Hepatocyte (in vitro differentiated cells): Measurements from ENCODE around the gene PLBD2.

ENCODE experiments used
- EZH2 ChIP-seq: fragments of 200-600 bp; sonication (generic); IDR thresholded peaks from 2 replicates; pipeline ENCODE4 v1.6.1; 2016; ENCODE audit warnings: antibody characterized with exemption, mild to moderate bottlenecking, borderline replicate concordance
- EZH2phosphoT487 ChIP-seq: fragments of 200-600 bp; sonication (generic); IDR thresholded peaks from one replicate; pipeline ENCODE4 v1.6.1; 2018; ENCODE audit warnings: antibody characterized with exemption, mild to moderate bottlenecking, low read depth, moderate library complexity; ENCODE audit not compliant: unreplicated experiment, severe bottlenecking
- TF ChIP-seq, protein P1 (sequence below): fragments of 200-600 bp; sonication (generic); IDR thresholded peaks from 2 replicates; pipeline ENCODE4 v1.5.1; 2016; ENCODE audit warnings: antibody characterized with exemption, mild to moderate bottlenecking; ENCODE audit not compliant: poor library complexity

DNA sequence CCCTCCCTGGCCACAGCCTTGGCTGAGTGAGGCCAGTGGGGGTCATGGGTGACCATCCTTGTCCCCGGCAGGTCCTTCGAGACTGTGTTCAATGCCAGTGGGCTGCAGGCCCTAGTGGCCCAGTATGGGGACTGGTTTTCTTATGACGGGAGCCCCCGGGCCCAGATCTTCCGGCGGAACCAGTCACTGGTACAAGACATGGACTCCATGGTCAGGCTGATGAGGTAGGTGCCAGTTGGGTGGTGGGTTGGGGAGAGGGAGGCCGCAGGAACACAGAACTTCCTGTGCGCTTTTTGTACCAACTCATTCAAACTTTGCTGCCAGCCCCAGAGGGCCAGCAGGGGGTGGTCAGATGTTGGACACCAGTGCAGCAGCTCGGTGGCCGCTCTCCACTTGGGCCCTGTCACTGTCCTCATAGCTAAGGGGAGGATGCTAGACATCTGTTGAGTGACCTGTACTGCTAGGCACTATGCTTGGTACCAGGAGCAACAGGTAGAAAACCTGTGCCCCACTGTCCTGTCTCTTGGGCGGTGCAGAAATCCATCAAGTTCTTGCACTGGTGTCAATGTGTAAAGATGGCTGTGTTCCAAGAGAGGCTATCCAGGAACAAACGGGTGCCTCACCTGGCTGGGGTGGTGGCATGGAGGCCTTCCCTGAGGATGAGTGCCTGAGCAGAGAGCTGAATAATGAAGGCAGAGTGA lies 28.6 kb downstream of the PLBD2 start:
- TF ChIP-seq, protein P1, sequence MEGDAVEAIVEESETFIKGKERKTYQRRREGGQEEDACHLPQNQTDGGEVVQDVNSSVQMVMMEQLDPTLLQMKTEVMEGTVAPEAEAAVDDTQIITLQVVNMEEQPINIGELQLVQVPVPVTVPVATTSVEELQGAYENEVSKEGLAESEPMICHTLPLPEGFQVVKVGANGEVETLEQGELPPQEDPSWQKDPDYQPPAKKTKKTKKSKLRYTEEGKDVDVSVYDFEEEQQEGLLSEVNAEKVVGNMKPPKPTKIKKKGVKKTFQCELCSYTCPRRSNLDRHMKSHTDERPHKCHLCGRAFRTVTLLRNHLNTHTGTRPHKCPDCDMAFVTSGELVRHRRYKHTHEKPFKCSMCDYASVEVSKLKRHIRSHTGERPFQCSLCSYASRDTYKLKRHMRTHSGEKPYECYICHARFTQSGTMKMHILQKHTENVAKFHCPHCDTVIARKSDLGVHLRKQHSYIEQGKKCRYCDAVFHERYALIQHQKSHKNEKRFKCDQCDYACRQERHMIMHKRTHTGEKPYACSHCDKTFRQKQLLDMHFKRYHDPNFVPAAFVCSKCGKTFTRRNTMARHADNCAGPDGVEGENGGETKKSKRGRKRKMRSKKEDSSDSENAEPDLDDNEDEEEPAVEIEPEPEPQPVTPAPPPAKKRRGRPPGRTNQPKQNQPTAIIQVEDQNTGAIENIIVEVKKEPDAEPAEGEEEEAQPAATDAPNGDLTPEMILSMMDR = no peak
- TF ChIP-seq EZH2 = no peak
- TF ChIP-seq EZH2phosphoT487 = no peak
